Stimulated activated CD8-positive, alpha-beta memory T cell treated with anti-CD3 and anti-CD28 coated beads, Interleukin-4, amount 100 ng/mL, for 1 hour (primary cell): ENCODE data around the gene SMU1.
A peak's percentile ranks its signal among the peaks of the same experiment; 100 is the strongest.

Experiments
- DNase-seq, 2 donors: peaks; one replicate each; pipeline ENCODE4 v3.0.0-alpha.2; 2020; ENCODE audit warnings: low read depth in 2 of 2, low spot score in 1 of 2

Gene SMU1

GRCh38 chr9:33076046-33077004, at the start of gene SMU1:
Gene SMU1 (minus strand): TSS chr9:33076674. CDS start chr9:33076608, 66 bp downstream.
- DNase-seq, result peak; percentile 81 to 90

GRCh38 chr9:33125461-33125860, 49.0 kb upstream of the SMU1 start:
- no peak for DNase-seq

GRCh38 chr9:33124751-33125381, 48.4 kb upstream of the SMU1 start:
- no peak for DNase-seq

- no peak for DNase-seq
Observed at GRCh38 chr9:33124046-33124445, 47.6 kb upstream of the SMU1 start.

GRCh38 chr9:33123407-33124031, 47.0 kb upstream of the SMU1 start:
- DNase-seq, result no peak

- DNase-seq, result no peak
Observed at GRCh38 chr9:33120620-33121019, 44.1 kb upstream of the SMU1 start.

- DNase-seq, result no peak
Observed at GRCh38 chr9:33117796-33118195, 41.3 kb upstream of the SMU1 start.

- DNase-seq, result no peak
Observed at GRCh38 chr9:33117306-33117705, 40.8 kb upstream of the SMU1 start.

- DNase-seq, result no peak
Observed at GRCh38 chr9:33116860-33117259, 40.4 kb upstream of the SMU1 start.

GRCh38 chr9:33114746-33115145, 38.3 kb upstream of the SMU1 start:
- no peak for DNase-seq

GRCh38 chr9:33113799-33114547, 37.5 kb upstream of the SMU1 start:
- no peak for DNase-seq

GRCh38 chr9:33112094-33112493, 35.6 kb upstream of the SMU1 start:
- DNase-seq, result no peak

GRCh38 chr9:33111631-33112030, 35.2 kb upstream of the SMU1 start:
- no peak for DNase-seq

GRCh38 chr9:33110686-33111085, 34.2 kb upstream of the SMU1 start:
- no peak for DNase-seq

GRCh38 chr9:33109850-33110595, 33.5 kb upstream of the SMU1 start:
- no peak for DNase-seq

GRCh38 chr9:33109097-33109496, 32.6 kb upstream of the SMU1 start:
- no peak for DNase-seq

GRCh38 chr9:33108472-33108871, 32.0 kb upstream of the SMU1 start:
- DNase-seq, result no peak

- no peak for DNase-seq
Observed at GRCh38 chr9:33107762-33108161, 31.3 kb upstream of the SMU1 start.

GRCh38 chr9:33106827-33107621, 30.6 kb upstream of the SMU1 start:
- DNase-seq, result no peak

GRCh38 chr9:33106372-33106771, 29.9 kb upstream of the SMU1 start:
- DNase-seq, result no peak
